HAP-1 (cell line): ENCODE results near the gene MOXD1.
"Not testable (repeated sequence)": the region's sequence is repeated elsewhere in the genome, so short reads cannot be mapped to it uniquely, and the experiment has no call there.

Experiments used
- DNase-seq, 2 experiments: peaks; one replicate each; pipeline ENCODE4 v3.0.0-alpha.2; 2016 to 2020; ENCODE audit warnings: low spot score in 2 of 2
- H3K27me3 ChIP-seq: fragments of 250-450 bp; sonication (Bioruptor Pico); 2 replicates; pipeline ENCODE4 v1.5.1; 2020; ENCODE audit warnings: low read depth, mild to moderate bottlenecking, moderate library complexity
- H3K36me3 ChIP-seq: fragments of 250-450 bp; sonication (Bioruptor Pico); replicated peaks from 2 replicates; pipeline ENCODE4 v1.5.1; 2020; ENCODE audit warnings: mild to moderate bottlenecking
- H3K4me1 ChIP-seq: fragments of 250-450 bp; sonication (Bioruptor Pico); 2 replicates; pipeline ENCODE4 v1.5.1; 2020; ENCODE audit warnings: mild to moderate bottlenecking
- H3K4me3 ChIP-seq: fragments of 250-450 bp; sonication (Bioruptor Pico); 2 replicates; pipeline ENCODE4 v1.5.1; 2020; ENCODE audit warnings: mild to moderate bottlenecking, moderate library complexity
- H3K9me3 ChIP-seq: fragments of 250-450 bp; sonication (Bioruptor Pico); 2 replicates; pipeline ENCODE4 v1.5.1; 2020; ENCODE audit warnings: mild to moderate bottlenecking, moderate library complexity
- in situ Hi-C: fragments of 300-500 bp; cut with MboI; formaldehyde crosslinking; loops from 3 replicates; pipeline ENCODE4 v1.14.3; 2020; ENCODE audit warnings: low sequenced_read_pairs, inconsistent platforms, mixed read lengths

Gene MOXD1

DNA sequence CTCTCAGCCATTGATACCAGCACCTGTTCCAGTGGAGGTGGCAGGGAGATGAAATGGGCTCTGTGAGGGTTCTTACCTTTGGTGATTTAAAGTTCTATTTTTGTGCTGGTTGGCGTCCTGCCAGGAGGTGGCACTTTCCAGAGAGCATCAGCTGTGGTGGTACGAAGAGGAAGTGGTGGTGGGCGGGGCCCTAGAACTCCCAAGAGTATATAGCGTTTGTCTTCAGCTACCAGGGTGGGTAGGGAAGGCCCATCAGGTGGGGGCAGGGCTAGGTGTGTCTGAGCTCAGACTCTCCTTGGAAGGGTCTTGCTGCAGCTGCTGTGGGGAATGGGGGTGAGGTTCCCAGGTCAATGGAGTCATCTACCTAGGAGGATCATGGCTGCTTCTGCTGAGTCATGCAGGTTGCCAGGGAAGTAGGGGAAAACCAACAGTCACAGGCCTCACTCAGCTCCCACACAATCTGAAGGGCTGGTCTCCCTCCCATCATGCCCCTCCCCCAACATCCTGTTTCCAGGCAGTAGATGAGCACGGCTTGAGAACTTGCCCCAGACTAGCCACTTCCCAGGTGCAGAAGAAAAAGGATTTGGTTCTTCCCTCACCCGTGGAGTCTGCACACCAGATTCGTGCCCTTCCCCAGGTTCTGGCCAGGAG, 46.6 kb downstream of the MOXD1 start:
- Histone ChIP-seq H3K9me3 (no peaks in the 10 kb centered on the region; the same call in none of the 2 replicates), H3K4me3 (no peak overlapping the region), H3K27me3 (no peaks in the 10 kb centered on the region), H3K36me3 (no peaks in the 10 kb centered on the region), H3K4me1 (no peaks in the 10 kb centered on the region)
- no peak for DNase-seq
- in situ Hi-C loops, result no loop called here

- H3K4me1 ChIP-seq, in situ Hi-C loops, H3K36me3 ChIP-seq, H3K27me3 ChIP-seq, H3K9me3 ChIP-seq, H3K4me3 ChIP-seq, DNase-seq: not testable (repeated sequence)
Observed at GRCh38 chr6:132351986-132352385, 49.3 kb downstream of the MOXD1 start.

DNA sequence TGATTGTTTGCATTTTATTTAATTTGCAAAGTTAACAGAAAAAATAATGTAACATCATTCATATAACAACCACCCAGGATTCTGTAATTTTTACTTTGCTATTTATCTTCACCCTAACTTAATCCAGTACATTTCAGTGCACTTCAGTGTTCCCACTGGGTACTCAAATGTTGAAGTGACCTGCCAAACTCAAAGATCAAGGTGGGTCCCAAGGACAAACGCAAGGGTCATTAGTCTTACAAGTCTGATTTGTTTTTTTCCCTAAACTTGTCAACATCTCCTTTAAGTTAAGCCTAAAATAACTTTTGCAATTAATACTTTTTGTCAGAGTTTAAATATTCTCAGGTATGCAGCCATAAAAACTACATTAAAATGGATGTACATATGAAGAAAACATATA, 53.0 kb downstream of the MOXD1 start:
- Histone ChIP-seq H3K4me1 (no peaks in the 10 kb centered on the region), H3K36me3 (no peaks in the 10 kb centered on the region), H3K9me3 (no peaks in the 10 kb centered on the region; the same call in none of the 2 replicates), H3K27me3 (0 out of 2 replicates have a peak, but pooled peaks cover 2% of the 10 kb centered on the region), H3K4me3 (no peak overlapping the region)
- DNase-seq, result no peak
- in situ Hi-C loops, result no loop called here

DNA sequence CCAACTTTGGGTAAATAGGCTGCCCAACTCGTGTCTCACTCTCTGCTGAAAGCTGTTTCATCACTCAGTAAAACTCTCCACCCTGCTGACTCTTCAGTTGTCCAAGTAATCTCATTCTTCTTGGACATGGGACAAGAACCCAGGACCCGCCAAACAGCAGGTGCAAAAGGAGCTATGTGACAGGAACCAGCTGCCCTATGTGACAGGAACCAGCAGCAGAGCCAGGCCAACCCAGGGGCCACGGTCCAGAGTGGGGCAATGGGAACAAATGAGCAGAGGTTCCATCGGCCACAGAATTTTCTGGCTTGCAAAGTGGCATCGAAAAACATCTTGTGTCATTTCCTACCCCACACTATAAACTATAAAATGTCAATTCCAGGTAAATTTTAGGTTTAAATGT, 56.5 kb downstream of the MOXD1 start:
- DNase-seq, result no peak
- Histone ChIP-seq H3K27me3 (0 out of 2 replicates have a peak, but pooled peaks cover 2% of the 10 kb centered on the region), H3K4me1 (no peaks in the 10 kb centered on the region), H3K36me3 (no peaks in the 10 kb centered on the region), H3K4me3 (no peak overlapping the region), H3K9me3 (no peaks in the 10 kb centered on the region)
- in situ Hi-C loops, result no loop called here

DNA sequence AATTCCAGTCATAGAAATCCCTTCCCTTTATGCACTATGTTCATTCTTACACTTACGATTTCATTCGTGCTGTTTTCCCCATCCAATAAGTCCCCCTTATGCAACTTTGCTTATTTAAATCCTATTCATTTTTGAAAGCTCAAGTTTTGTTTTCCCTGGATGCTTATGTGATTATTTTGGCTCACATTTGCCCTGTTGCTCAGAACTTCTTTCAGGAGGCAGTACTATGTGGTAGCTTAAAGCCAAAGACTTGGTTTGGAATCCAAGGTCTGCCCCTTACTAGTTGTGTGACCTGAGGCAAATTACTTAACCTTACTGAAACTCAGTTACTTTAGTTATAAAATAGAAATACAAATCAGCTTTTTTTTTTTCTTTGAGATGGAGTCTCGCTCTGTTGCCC, 59.6 kb downstream of the MOXD1 start:
- Histone ChIP-seq H3K4me1 (no peaks in the 10 kb centered on the region), H3K9me3 (no peaks in the 10 kb centered on the region), H3K36me3 (no peaks in the 10 kb centered on the region), H3K27me3 (no peaks in the 10 kb centered on the region), H3K4me3 (no peak overlapping the region)
- in situ Hi-C loops, result no loop called here
- no peak for DNase-seq

DNA sequence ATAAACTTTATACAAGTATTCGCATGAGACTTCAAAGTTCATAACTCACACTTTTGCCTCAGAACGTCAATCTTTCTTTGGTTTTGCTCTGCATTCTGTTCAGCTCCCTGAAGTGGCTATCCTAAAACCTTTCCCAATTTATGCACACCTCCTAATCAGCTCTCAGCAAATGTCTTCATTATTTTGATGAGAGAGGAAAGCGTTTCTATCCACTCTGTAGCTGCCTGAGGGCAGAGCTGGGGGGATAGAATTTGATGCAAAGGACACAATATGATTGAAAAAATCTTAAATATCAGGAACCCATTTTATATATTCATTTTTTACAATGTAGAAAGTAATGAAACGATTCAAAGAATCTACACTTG, 66.8 kb downstream of the MOXD1 start:
- Histone ChIP-seq H3K36me3 (no peaks in the 10 kb centered on the region), H3K4me1 (no peaks in the 10 kb centered on the region), H3K4me3 (no peak overlapping the region), H3K27me3 (no peaks in the 10 kb centered on the region), H3K9me3 (no peaks in the 10 kb centered on the region)
- in situ Hi-C loops, result no loop called here
- no peak for DNase-seq

DNA sequence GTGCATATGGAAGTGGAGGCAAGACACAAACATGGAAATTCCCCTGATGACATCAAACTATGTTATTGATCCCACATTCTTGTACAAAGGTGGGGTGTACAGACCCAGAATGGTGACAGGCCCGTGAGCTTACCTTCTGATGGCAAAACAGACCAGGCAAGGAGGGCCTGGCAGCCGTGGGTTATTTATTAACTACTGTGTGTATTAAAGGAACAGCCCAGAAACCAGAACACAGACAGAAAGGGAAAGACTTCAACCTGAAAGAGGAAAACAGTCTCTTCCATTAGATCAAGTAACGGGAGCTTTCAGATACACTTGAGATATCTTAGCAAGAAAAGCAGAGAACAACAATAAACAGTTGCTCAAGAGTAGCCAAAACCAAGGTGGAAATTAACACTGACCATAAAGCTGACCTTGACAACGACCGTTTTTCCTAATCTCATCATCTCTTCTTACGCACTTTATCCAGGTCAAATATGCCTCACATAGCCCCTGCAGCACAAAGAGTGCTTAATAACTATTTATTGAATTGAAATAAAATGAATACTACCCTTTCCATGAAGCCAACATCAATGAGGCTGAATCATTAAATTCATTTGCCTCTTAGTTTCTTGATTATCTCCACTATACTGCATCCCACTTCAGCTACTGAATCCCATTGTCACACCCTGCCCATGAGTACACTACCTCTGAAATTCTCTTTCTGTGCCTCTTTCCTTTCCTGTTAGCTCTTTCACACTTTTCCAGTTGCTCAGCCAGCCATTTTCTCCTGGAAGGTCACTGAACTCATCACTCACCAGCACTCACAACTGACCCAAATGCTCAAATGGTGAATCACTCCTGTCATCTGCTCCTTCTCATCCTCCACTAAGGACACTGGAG, 67.4 kb downstream of the MOXD1 start:
- H3K4me3 ChIP-seq, result no peak overlapping the region
- no peaks in the 10 kb centered on the region for H3K4me1 ChIP-seq
- no peaks in the 10 kb centered on the region for H3K9me3 ChIP-seq
- in situ Hi-C loops, result no loop called here
- no peak for DNase-seq
- no peaks in the 10 kb centered on the region for H3K27me3 ChIP-seq
- no peaks in the 10 kb centered on the region for H3K36me3 ChIP-seq

- in situ Hi-C loops, result no loop called here
- no peak for DNase-seq
- no peaks in the 10 kb centered on the region for H3K36me3 ChIP-seq
Observed at GRCh38 chr6:132330759-132331158, 70.5 kb downstream of the MOXD1 start.

GRCh38 chr6:132322398-132322797, 78.9 kb downstream of the MOXD1 start:
- no peaks in the 10 kb centered on the region for H3K27me3 ChIP-seq
- H3K4me3 ChIP-seq, result no peak overlapping the region
- in situ Hi-C loops, result no loop called here
- no peaks in the 10 kb centered on the region for H3K36me3 ChIP-seq
- no peak for DNase-seq
- no peaks in the 10 kb centered on the region for H3K9me3 ChIP-seq
- no peaks in the 10 kb centered on the region for H3K4me1 ChIP-seq

More at GRCh38 chr6:132330759-132331158, 70.5 kb downstream of the MOXD1 start:
- Histone ChIP-seq H3K4me3 (no peak overlapping the region), H3K27me3 (no peaks in the 10 kb centered on the region), H3K9me3 (no peaks in the 10 kb centered on the region), H3K4me1 (no peaks in the 10 kb centered on the region)

DNA sequence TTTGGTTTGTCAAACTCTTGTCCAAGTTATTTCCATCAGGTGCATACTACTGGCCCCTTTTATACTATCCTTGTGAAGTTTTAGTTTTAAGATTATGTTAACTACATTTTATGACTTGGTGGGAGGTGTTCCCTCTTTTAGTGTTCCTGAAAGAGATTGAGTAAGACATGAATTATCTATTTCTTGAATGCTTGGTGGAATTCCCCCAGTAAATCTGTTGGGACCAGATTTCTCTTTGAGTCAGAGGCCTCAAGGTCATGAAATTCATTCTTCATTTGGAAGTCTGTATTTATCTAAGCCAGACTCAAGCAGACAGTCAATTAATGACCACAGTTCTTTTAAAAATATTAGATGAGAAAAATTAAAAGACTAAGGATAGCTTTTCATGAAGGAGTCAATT, 81.3 kb downstream of the MOXD1 start:
- no peak for DNase-seq
- in situ Hi-C loops, result no loop called here
- H3K4me3 ChIP-seq, result no peak overlapping the region
- no peaks in the 10 kb centered on the region for H3K27me3 ChIP-seq
- no peaks in the 10 kb centered on the region for H3K9me3 ChIP-seq
- H3K36me3 ChIP-seq, result no peaks in the 10 kb centered on the region
- no peaks in the 10 kb centered on the region for H3K4me1 ChIP-seq

DNA sequence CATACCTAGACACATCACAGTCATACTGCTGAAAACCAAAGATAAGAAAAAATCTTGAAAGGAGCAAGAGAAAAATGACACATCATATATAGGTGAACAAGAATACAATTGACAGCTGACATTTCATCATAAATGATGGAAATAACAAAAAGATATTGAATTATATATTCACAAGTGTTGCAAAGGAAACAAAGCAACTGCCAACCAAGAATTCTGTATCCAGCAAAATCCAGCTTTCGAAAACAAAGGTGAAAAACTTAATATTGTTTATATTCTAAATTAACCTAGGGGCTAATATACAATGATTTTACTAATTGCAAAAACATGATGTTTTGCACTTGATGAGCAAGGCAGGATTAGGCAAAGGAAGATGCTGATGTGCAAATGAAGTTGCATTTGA, 84.3 kb downstream of the MOXD1 start:
- no peak for DNase-seq
- H3K4me1 ChIP-seq, result no peaks in the 10 kb centered on the region
- H3K4me3 ChIP-seq, result no peak overlapping the region
- H3K9me3 ChIP-seq, result no peaks in the 10 kb centered on the region
- no peaks in the 10 kb centered on the region for H3K36me3 ChIP-seq
- in situ Hi-C loops, result no loop called here
- no peaks in the 10 kb centered on the region for H3K27me3 ChIP-seq

DNA sequence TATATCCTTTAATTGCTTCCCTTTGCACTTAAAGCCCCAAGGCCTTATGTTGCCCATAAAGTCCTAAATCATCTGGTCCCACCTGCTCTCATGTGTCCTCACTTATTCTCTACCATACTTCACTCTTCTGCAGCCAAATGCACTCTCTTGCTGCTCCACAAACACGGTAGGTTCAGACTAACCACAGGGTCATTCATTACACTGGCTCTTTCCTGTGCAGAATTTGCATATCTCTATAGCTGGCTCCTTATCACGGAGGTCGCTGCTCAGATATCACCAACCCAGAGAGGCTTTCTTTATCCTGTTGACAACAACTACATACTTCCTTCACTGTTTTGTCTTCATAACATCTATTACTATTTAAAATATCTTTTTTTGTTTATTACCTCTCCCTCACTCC, 86.8 kb downstream of the MOXD1 start:
- DNase-seq, result no peak
- no peaks in the 10 kb centered on the region for H3K27me3 ChIP-seq
- no peaks in the 10 kb centered on the region for H3K4me1 ChIP-seq
- H3K36me3 ChIP-seq, result no peaks in the 10 kb centered on the region
- in situ Hi-C loops, result no loop called here
- H3K4me3 ChIP-seq, result no peak overlapping the region
- no peaks in the 10 kb centered on the region for H3K9me3 ChIP-seq

DNA sequence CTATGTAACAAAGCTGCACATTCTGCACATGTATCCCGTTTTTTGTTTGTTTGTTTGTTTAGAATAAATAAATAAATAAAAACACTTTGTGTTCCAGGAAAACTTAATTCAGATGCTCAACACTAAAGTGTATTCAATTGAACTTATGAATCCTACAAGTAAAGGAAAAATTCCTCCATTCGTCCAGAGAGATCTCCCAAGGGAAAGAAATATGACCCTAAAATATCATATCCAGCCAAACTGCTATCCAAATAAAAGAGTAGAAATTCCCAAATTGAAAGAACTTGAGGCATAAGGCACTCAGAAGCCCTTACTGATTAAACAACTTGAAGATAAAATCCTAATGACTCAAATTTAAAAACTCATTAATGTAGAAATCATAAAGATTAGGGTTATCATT, 90.4 kb downstream of the MOXD1 start:
- Histone ChIP-seq H3K9me3 (no peaks in the 10 kb centered on the region), H3K36me3 (no peaks in the 10 kb centered on the region), H3K27me3 (no peaks in the 10 kb centered on the region), H3K4me3 (no peak overlapping the region), H3K4me1 (no peaks in the 10 kb centered on the region)
- DNase-seq, result no peak
- in situ Hi-C loops, result no loop called here

DNA sequence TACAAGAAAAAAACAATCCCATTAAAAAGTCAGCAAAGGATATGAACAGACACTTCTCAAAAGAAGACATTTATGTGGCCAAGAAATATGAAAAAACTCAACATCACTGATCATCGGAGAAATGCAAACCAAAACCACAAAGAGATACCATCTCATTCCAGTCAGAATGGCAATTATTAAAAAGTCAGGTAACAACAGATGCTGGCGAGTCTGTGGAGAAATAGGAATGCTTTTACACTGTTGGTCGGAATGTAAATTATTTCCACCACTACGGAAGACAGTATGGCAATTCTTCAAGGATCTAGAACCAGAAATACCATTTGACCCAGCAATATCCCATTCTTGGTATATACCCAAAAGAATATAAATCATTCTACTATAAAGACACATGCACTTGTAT, 91.1 kb downstream of the MOXD1 start:
- H3K9me3 ChIP-seq, H3K27me3 ChIP-seq, H3K4me1 ChIP-seq, H3K36me3 ChIP-seq, in situ Hi-C loops, H3K4me3 ChIP-seq, DNase-seq: not testable (repeated sequence)
